Stimulated activated CD4-positive, alpha-beta T cell treated with anti-CD3 and anti-CD28 coated beads, Interleukin-4, amount 100 ng/mL, for 1 hour (primary cell): ENCODE measurements around the gene NPDC1.
"Not testable (repeated sequence)": the region's sequence is repeated elsewhere in the genome, so short reads cannot be mapped to it uniquely, and the experiment has no call there.

ENCODE experiments used
- DNase-seq: peaks from one replicate; pipeline ENCODE4 v3.0.0-alpha.2; 2020

Gene NPDC1

GRCh38 chr9:137038916-137039315 is 7.1 kb downstream of the NPDC1 start:
- DNase-seq: no peak

GRCh38 chr9:137037483-137037882 is 8.5 kb downstream of the NPDC1 start:
- no peak for DNase-seq

- DNase-seq: no peak
These were observed 8.9 kb downstream of the NPDC1 start for GRCh38 chr9:137037035-137037434.

GRCh38 chr9:137035937-137036336 is 10.0 kb downstream of the NPDC1 start:
- no peak for DNase-seq

- DNase-seq: no peak
These were observed 10.5 kb downstream of the NPDC1 start for GRCh38 chr9:137035507-137035834.

GRCh38 chr9:137034709-137035506 is 11.1 kb downstream of the NPDC1 start:
- peak; percentile 89 for DNase-seq

- DNase-seq: no peak
These were observed 11.8 kb downstream of the NPDC1 start for GRCh38 chr9:137034039-137034708.

GRCh38 chr9:137033481-137033880 is 12.5 kb downstream of the NPDC1 start:
- DNase-seq: not testable (repeated sequence)

- DNase-seq: no peak
These were observed 13.1 kb downstream of the NPDC1 start for GRCh38 chr9:137032858-137033257.

GRCh38 chr9:137031904-137032640 is 13.9 kb downstream of the NPDC1 start, which contains the start of gene FUT7:
TSS of gene FUT7 (minus strand) at chr9:137032088. CDS start at chr9:137031991, 97 bp downstream.
- DNase-seq: no peak

GRCh38 chr9:137030538-137031527 is 15.1 kb downstream of the NPDC1 start:
- peak; percentile 33 for DNase-seq

GRCh38 chr9:137030006-137030405 is 16.0 kb downstream of the NPDC1 start:
- DNase-seq: no peak

- DNase-seq: peak; percentile 75
These were observed 16.7 kb downstream of the NPDC1 start for GRCh38 chr9:137029058-137029936.

- peak; percentile 68 for DNase-seq
These were observed 17.5 kb downstream of the NPDC1 start for GRCh38 chr9:137028263-137029057.

- no peak for DNase-seq
These were observed 18.4 kb downstream of the NPDC1 start, which contains the start of gene ABCA2 for GRCh38 chr9:137027369-137028262. TSS of gene ABCA2 (minus strand) at chr9:137028237. CDS start at chr9:137028140, 97 bp downstream.

GRCh38 chr9:137026828-137027227 is 19.1 kb downstream of the NPDC1 start:
- DNase-seq: no peak

- no peak for DNase-seq
These were observed 19.6 kb downstream of the NPDC1 start for GRCh38 chr9:137026384-137026783.

GRCh38 chr9:137025517-137025966 is 20.4 kb downstream of the NPDC1 start:
- no peak for DNase-seq

- no peak for DNase-seq
These were observed 22.4 kb downstream of the NPDC1 start for GRCh38 chr9:137023583-137023991.
